Mucosa of descending colon (tissue), 3 donors: ENCODE results near the gene GALNT18. TPM values are rescaled to one million over a fixed set of nuclear protein-coding genes. Genes with fewer than 3 reads are reported as not detected.

Experiments used
- ATAC-seq: fragments of 200-7000 bp; cut with Tn5 transposase; one replicate; pipeline ENCODE4 v1.9.1; 2020; ENCODE audit warnings: mild to moderate bottlenecking, moderate library complexity
- DNase-seq, 3 donors: peaks; one replicate each; pipeline ENCODE4 v3.0.0-alpha.2; 2020
- H3K36me3 ChIP-seq: fragments of 200-600 bp; one replicate; pipeline ENCODE4 v1.8.0; 2021; ENCODE audit warnings: low read depth, mild to moderate bottlenecking
- H3K4me1 ChIP-seq: fragments of 200-600 bp; one replicate; pipeline ENCODE4 v1.8.0; 2021; ENCODE audit warnings: low read depth, mild to moderate bottlenecking
- H3K4me3 ChIP-seq: fragments of 200-600 bp; one replicate; pipeline ENCODE4 v1.8.0; 2021; ENCODE audit warnings: mild to moderate bottlenecking
- H3K9me3 ChIP-seq: fragments of 200-600 bp; one replicate; pipeline ENCODE4 v1.8.0; 2021; ENCODE audit warnings: mild to moderate bottlenecking
- CTCF ChIP-seq: fragments of 200-600 bp; IDR thresholded peaks from one replicate; pipeline ENCODE4 v1.8.0; 2022; ENCODE audit warnings: antibody characterized with exemption, mild to moderate bottlenecking
- intact Hi-C, 2 donors: fragments of 100-400 bp; cut with DNase I in 1 of 2; cut with micrococcal nuclease in 1 of 2; formaldehyde crosslinking; loops; one replicate each; pipeline versions ENCODE4 v1.11.0 to v1.11.1; 2022; cut with DNase I, micrococcal nuclease
- total RNA-seq, 3 donors: library from RNA; stranded (reverse); fragmentation: NEBNext Ultra II Directional in 2 of 3; extraction: Animal tissue kit (Norgen Biotek cat#: 25700) in 2 of 3; gene quantifications; one replicate each; pipeline versions ENCODE4 v1.2.1 to v1.2.4, GENCODE V29; 2021 to 2023
- donor health status: DM: no; HTN: no; CAD: no; lungs with moderate emphysema.
- donor health status: DM: no; HTN: no; CAD: no.
- donor health status: DM: no; HTN: yes; CAD: no.

Gene GALNT18
- total RNA-seq, 3 donors from 2014 or later, result 2.0 to 27.8 (median 5.4) TPM

GRCh38 chr11:11379661-11380060 lies 242.1 kb downstream of the GALNT18 start:
- intact Hi-C loops, result no loop called here
- no peaks in the 10 kb centered on the region for H3K36me3 ChIP-seq
- H3K4me1 ChIP-seq, result no peaks in the 10 kb centered on the region
- H3K9me3 ChIP-seq, result no peaks in the 10 kb centered on the region
- DNase-seq, result no peak
- ATAC-seq, result no peak
- no peak overlapping the region for H3K4me3 ChIP-seq
- TF ChIP-seq CTCF, result no peak

DNA sequence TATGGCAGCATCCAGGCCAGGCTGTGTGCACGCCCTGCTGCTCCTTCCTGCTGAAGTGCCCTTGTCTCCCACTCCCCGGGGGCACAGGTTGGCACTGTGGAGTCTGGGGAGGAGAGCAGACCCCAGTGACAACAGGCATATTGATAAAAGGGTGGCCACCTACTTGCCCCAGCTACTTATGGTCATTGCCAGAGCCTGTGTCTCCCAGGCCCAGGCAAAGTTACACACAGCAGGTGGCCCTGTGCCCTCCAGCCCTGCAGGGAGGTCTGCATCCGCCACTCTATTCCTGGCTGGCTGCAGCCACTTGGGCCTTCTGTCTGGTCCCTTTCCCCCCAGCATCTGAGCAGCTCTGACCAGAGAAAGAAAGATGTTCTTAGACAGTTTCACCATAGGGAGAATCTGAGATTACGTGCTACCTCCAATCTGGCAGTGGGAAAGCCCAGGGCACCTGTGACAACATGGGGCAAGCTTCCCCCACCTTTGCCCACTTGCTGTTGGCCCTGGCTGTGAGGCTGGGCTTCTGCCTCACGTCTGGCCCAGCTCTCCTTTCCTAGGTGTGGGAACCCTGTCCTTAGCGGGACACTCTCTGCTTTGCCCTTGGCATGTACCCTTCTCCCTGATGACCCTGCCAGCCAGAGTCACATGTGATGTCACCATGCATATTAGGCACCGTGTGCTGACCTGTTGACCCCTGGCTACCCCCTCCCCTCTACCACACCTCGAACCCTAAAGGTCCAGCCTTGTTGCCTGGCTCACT lies 243.4 kb downstream of the GALNT18 start:
- no peaks in the 10 kb centered on the region for H3K9me3 ChIP-seq
- H3K36me3 ChIP-seq, result no peaks in the 10 kb centered on the region
- ATAC-seq (no peak), DNase-seq (no peak)
- H3K4me1 ChIP-seq, result no peaks in the 10 kb centered on the region
- no peak overlapping the region for H3K4me3 ChIP-seq
- TF ChIP-seq CTCF, result no peak
- intact Hi-C loops, result no loop called here

GRCh38 chr11:11374358-11375148 lies 247.3 kb downstream of the GALNT18 start:
- intact Hi-C loops, result no loop called here
- H3K36me3 ChIP-seq, result no peaks in the 10 kb centered on the region
- TF ChIP-seq CTCF, result no peak
- no peaks in the 10 kb centered on the region for H3K4me1 ChIP-seq
- DNase-seq (no peak), ATAC-seq (no peak)
- no peaks in the 10 kb centered on the region for H3K9me3 ChIP-seq
- no peak overlapping the region for H3K4me3 ChIP-seq

DNA sequence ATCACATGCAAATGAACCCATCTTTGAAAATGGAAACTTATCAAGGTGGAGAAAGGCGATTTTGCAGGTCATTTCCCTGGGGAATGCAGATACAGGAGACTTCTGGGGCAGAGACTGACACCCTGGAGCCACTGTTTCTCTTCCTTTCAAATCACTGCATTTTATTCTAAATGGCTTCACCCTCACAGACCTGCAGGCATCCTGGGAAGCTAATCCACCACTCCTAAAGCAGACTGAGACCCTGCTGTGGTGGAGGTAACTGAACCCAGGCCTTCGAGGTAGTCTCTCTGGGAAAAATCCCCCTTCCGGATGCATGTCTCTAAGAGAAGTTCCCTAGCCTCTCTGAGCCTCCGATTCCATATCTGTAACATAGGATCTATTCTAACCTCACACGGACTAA lies 247.9 kb downstream of the GALNT18 start:
- no peaks in the 10 kb centered on the region for H3K36me3 ChIP-seq
- DNase-seq, result no peak
- intact Hi-C loops, result no loop called here
- no peaks in the 10 kb centered on the region for H3K4me1 ChIP-seq
- TF ChIP-seq CTCF, result no peak
- H3K9me3 ChIP-seq, result no peaks in the 10 kb centered on the region
- ATAC-seq, result no peak
- H3K4me3 ChIP-seq, result no peak overlapping the region

GRCh38 chr11:11372461-11372860 lies 249.3 kb downstream of the GALNT18 start:
- Histone ChIP-seq H3K4me3 (no peak overlapping the region), H3K4me1 (no peaks in the 10 kb centered on the region), H3K36me3 (no peaks in the 10 kb centered on the region), H3K9me3 (no peaks in the 10 kb centered on the region)
- ATAC-seq (no peak), DNase-seq (no peak)
- intact Hi-C loops, result no loop called here
- no peak for TF ChIP-seq CTCF
